IMR-90 (cell line): ENCODE data around the gene PAN3. TPM values are rescaled to one million over a fixed set of nuclear protein-coding genes. Genes with fewer than 3 reads are reported as not detected.

ENCODE experiments used
- ATAC-seq: fragments of 200-7000 bp; cut with Tn5 transposase; 2 replicates; pipeline ENCODE4 v1.9.1; 2020; ENCODE audit warnings: low read depth, mild to moderate bottlenecking, moderate library complexity
- BruUV-seq: library from RNA; stranded (reverse); fragments of 400-500 nt; replicated peaks from 2 replicates; lab custom pipeline; 2021; lab: Mats Ljungman, UMichigan
- CTCF ChIA-PET: fragments of 300-600 bp; formaldehyde crosslinking; extraction: SDS; loops from one replicate; lab custom pipeline; 2021; ENCODE audit warnings: antibody characterized with exemption; lab: Yijun Ruan, JAX
- POLR2A ChIA-PET: fragments of 300-600 bp; sonication (Branson Sonifier 250); formaldehyde crosslinking; loops from one replicate; lab custom pipeline; 2022; ENCODE audit warnings: antibody characterized with exemption; ENCODE audit not compliant: unreplicated experiment; lab: Charles Lee
- DNase-seq: peaks from one replicate; pipeline ENCODE4 v3.0.0; 2013
- H2AFZ ChIP-seq: replicated peaks from 2 replicates; pipeline ENCODE3; 2013; ENCODE audit warnings: low read length, mild to moderate bottlenecking; ENCODE audit not compliant: poor library complexity
- H2AK5ac ChIP-seq: 2 replicates; pipeline ENCODE4 v1.6.1; 2013; ENCODE audit warnings: low read depth, low read length, inconsistent platforms
- H2AK9ac ChIP-seq: replicated peaks from 2 replicates; pipeline ENCODE3; 2013; ENCODE audit warnings: mild to moderate bottlenecking, low read depth, low read length, moderate library complexity; ENCODE audit not compliant: poor library complexity
- H2BK120ac ChIP-seq: 2 replicates; pipeline ENCODE4 v1.6.1; 2013; ENCODE audit warnings: low read depth, low read length, inconsistent platforms
- H2BK15ac ChIP-seq: 3 replicates; pipeline ENCODE4 v1.6.1; 2013; ENCODE audit warnings: low read depth, low read length, inconsistent platforms
- H2BK20ac ChIP-seq: 2 replicates; pipeline ENCODE4 v1.6.1; 2013; ENCODE audit warnings: low read depth, mild to moderate bottlenecking, inconsistent platforms, low read length, moderate library complexity
- H2BK5ac ChIP-seq: 2 replicates; pipeline ENCODE4 v1.6.1; 2013; ENCODE audit warnings: mild to moderate bottlenecking, low read depth, low read length, inconsistent platforms; ENCODE audit not compliant: poor library complexity, severe bottlenecking
- H3K14ac ChIP-seq: replicated peaks from 2 replicates; pipeline ENCODE4 v1.6.1; 2013; ENCODE audit warnings: low read depth, low read length, inconsistent platforms
- H3K18ac ChIP-seq: 2 replicates; pipeline ENCODE4 v1.6.1; 2013; ENCODE audit warnings: low read depth, low read length, control low read depth
- H3K23ac ChIP-seq: 2 replicates; pipeline ENCODE4 v1.6.1; 2013; ENCODE audit warnings: low read depth, low read length, inconsistent platforms
- H3K27ac ChIP-seq: 2 replicates; pipeline ENCODE4 v1.5.1; 2013; ENCODE audit warnings: mild to moderate bottlenecking, control low read depth, low read length; ENCODE audit not compliant: insufficient read depth
- H3K27me3 ChIP-seq: 2 replicates; pipeline ENCODE4 v1.6.1; 2013; ENCODE audit warnings: low read length; ENCODE audit not compliant: control insufficient read depth, insufficient read depth
- H3K36me3 ChIP-seq: 2 replicates; pipeline ENCODE4 v1.6.1; 2013; ENCODE audit warnings: low read length, mixed read lengths; ENCODE audit not compliant: control insufficient read depth, insufficient read depth
- H3K4ac ChIP-seq: 2 replicates; pipeline ENCODE4 v1.6.1; 2013; ENCODE audit warnings: low read depth, low read length, inconsistent platforms
- H3K4me1 ChIP-seq: 2 replicates; pipeline ENCODE4 v1.6.1; 2013; ENCODE audit warnings: low read length, mixed read lengths; ENCODE audit not compliant: control insufficient read depth, insufficient read depth
- H3K4me2 ChIP-seq: 2 replicates; pipeline ENCODE4 v1.6.1; 2013; ENCODE audit warnings: low read depth, mild to moderate bottlenecking, control low read depth, low read length, moderate library complexity
- H3K4me3 ChIP-seq: 2 replicates; pipeline ENCODE4 v1.5.1; 2013; ENCODE audit warnings: low read depth, mild to moderate bottlenecking, control low read depth, low read length, moderate library complexity; ENCODE audit not compliant: insufficient read depth
- H3K56ac ChIP-seq: 2 replicates; pipeline ENCODE4 v1.6.1; 2013; ENCODE audit warnings: low read length, inconsistent platforms; ENCODE audit not compliant: insufficient read depth; ENCODE audit errors: extremely low read depth
- H3K79me1 ChIP-seq, 2 experiments: 2 replicates each; pipeline ENCODE4 v1.6.1; 2013; ENCODE audit warnings: low read length in 2 of 2, inconsistent platforms in 1 of 2, low read depth in 1 of 2
- H3K9ac ChIP-seq: 2 replicates; pipeline ENCODE4 v1.6.1; 2013; ENCODE audit warnings: low read depth, low read length, control low read depth
- H3K9me1 ChIP-seq: 2 replicates; pipeline ENCODE4 v1.6.1; 2013; ENCODE audit warnings: low read length, inconsistent platforms; ENCODE audit not compliant: insufficient read depth
- H3K9me3 ChIP-seq: 2 replicates; pipeline ENCODE4 v1.6.1; 2013; ENCODE audit warnings: low read length; ENCODE audit not compliant: control insufficient read depth, insufficient read depth
- H4K20me1 ChIP-seq: 2 replicates; pipeline ENCODE4 v1.6.1; 2013; ENCODE audit warnings: low read length, inconsistent platforms; ENCODE audit not compliant: insufficient read depth
- H4K5ac ChIP-seq: 2 replicates; pipeline ENCODE4 v1.6.1; 2013; ENCODE audit warnings: mild to moderate bottlenecking, low read depth, low read length, control low read depth
- H4K8ac ChIP-seq, 2 experiments: 2 replicates each; pipeline ENCODE4 v1.6.1; 2013; ENCODE audit warnings: low read depth in 2 of 2, low read length in 2 of 2, control low read depth in 1 of 2, inconsistent platforms in 1 of 2
- H4K91ac ChIP-seq: 2 replicates; pipeline ENCODE4 v1.6.1; 2013; ENCODE audit warnings: low read depth, low read length, inconsistent platforms; ENCODE audit not compliant: insufficient read depth
- BHLHE40 ChIP-seq: fragments of 150-350 bp; IDR thresholded peaks from 2 replicates; pipeline ENCODE4 v1.6.1; 2016; ENCODE audit warnings: mild to moderate bottlenecking, low read depth, low read length
- CEBPB ChIP-seq: IDR thresholded peaks from 2 replicates; pipeline ENCODE4 v1.6.1; 2012; ENCODE audit warnings: low read depth, low read length, improper control_type of control experiment
- CHD1 ChIP-seq: IDR thresholded peaks from 2 replicates; pipeline ENCODE4 v1.6.1; 2012; ENCODE audit warnings: low read depth, low read length, improper control_type of control experiment
- FOS ChIP-seq: fragments of 150-350 bp; IDR thresholded peaks from 2 replicates; pipeline ENCODE4 v1.6.1; 2016; ENCODE audit warnings: low read depth, low read length
- MAFK ChIP-seq: IDR thresholded peaks from 2 replicates; pipeline ENCODE4 v1.6.1; 2012; ENCODE audit warnings: low read depth, low read length, improper control_type of control experiment
- MAZ ChIP-seq: IDR thresholded peaks from 2 replicates; pipeline ENCODE4 v1.6.1; 2012; ENCODE audit warnings: low read depth, mild to moderate bottlenecking, low read length, improper control_type of control experiment, moderate library complexity, borderline replicate concordance
- MXI1 ChIP-seq: IDR thresholded peaks from 2 replicates; pipeline ENCODE4 v1.6.1; 2012; ENCODE audit warnings: low read depth, mild to moderate bottlenecking, low read length, moderate library complexity, borderline replicate concordance
- POLR2A ChIP-seq: IDR thresholded peaks from 2 replicates; pipeline ENCODE4 v1.6.1; 2012; ENCODE audit warnings: mild to moderate bottlenecking, low read depth, low read length
- RAD21 ChIP-seq: IDR thresholded peaks from 2 replicates; pipeline ENCODE4 v1.6.1; 2012; ENCODE audit warnings: low read length, improper control_type of control experiment
- RCOR1 ChIP-seq: IDR thresholded peaks from 2 replicates; pipeline ENCODE4 v1.6.1; 2012; ENCODE audit warnings: mild to moderate bottlenecking, low read length, improper control_type of control experiment; ENCODE audit not compliant: insufficient replicate concordance
- RFX5 ChIP-seq: IDR thresholded peaks from 2 replicates; pipeline ENCODE4 v1.8.0; 2012; ENCODE audit warnings: low read depth, mild to moderate bottlenecking, low read length, moderate library complexity
- SMC3 ChIP-seq: fragments of 150-350 bp; IDR thresholded peaks from 2 replicates; pipeline ENCODE4 v1.6.1; 2016; ENCODE audit warnings: low read depth, mild to moderate bottlenecking, antibody characterized with exemption, low read length, moderate library complexity
- WGBS, 2 experiments: methylation state at CpG; one replicate each; pipeline versions ENCODE4 v1.1.5 to v1.1.7; 2013; ENCODE audit warnings: missing lambda C conversion rate in 2 of 2; ENCODE audit not compliant: insufficient read length in 1 of 2; ENCODE audit errors: extremely low coverage in 2 of 2; 5-methylcytosine and 5-hydroxymethylcytosine counted together
- dilution Hi-C: fragments of 300-500 bp; cut with HindIII; formaldehyde crosslinking; loops from one replicate; pipeline ENCODE4 v1.14.3; 2018; ENCODE audit warnings: low sequenced_read_pairs; ENCODE audit not compliant: unreplicated experiment
- in situ Hi-C: fragments of 300-500 bp; cut with MboI; formaldehyde crosslinking; loops from 3 replicates; pipeline ENCODE4 v1.14.3; 2019; ENCODE audit warnings: low sequenced_read_pairs, inconsistent platforms, mixed read lengths
- intact Hi-C: fragments of 100-400 bp; cut with micrococcal nuclease; formaldehyde crosslinking; loops from 2 replicates; pipeline ENCODE4 v1.10.0; 2022
- polyA plus RNA-seq, 3 experiments: library from polyadenylated mRNA; depleted of rRNA; stranded (reverse); fragments of >200 nt; gene quantifications; 2 replicates each; pipeline ENCODE4 v1.2.3, GENCODE V29; 2012; ENCODE audit warnings: low replicate concordance in 1 of 3
- total RNA-seq: library from RNA; depleted of rRNA; stranded (reverse); fragments of >200 nt; gene quantifications from 2 replicates; pipeline ENCODE4 v1.2.3, GENCODE V29; 2012
- TF ChIP-seq, protein P1 (sequence below): fragments of 150-350 bp; IDR thresholded peaks from 2 replicates; pipeline ENCODE4 v1.6.1; 2016; ENCODE audit warnings: low read depth, mild to moderate bottlenecking, low read length, moderate library complexity, borderline replicate concordance
- TF ChIP-seq, protein P2 (sequence below): fragments of 150-350 bp; IDR thresholded peaks from 2 replicates; pipeline ENCODE4 v1.6.1; 2017; ENCODE audit warnings: mild to moderate bottlenecking, antibody characterized with exemption, low read length, low read depth
- TF ChIP-seq, protein P3 (sequence below): conservative IDR thresholded peaks from 2 replicates; pipeline ENCODE4 v1.5.1; 2012; ENCODE audit warnings: mild to moderate bottlenecking, low read depth, low read length, improper control_type of control experiment

PAN3 gene
- total and polyA plus RNA-seq, 2 of the 4 experiments (the other 2 are of a cell fraction): 6.6 to 15.1 TPM

- CTCF ChIA-PET: no interaction called here
- Histone ChIP-seq H2AFZ (no peak overlapping the region), H3K4me3 (no peak overlapping the region), H3K56ac (no peak overlapping the region), H3K9me1 (no peaks in the 10 kb centered on the region), H4K20me1 (no peaks in the 10 kb centered on the region), H3K27me3 (peaks cover 18% of the 10 kb centered on the region), H3K4me1 (no peaks in the 10 kb centered on the region), H3K36me3 (no peaks in the 10 kb centered on the region), H3K23ac (no peak overlapping the region), H3K4me2 (no peak overlapping the region), H3K9me3 (no peaks in the 10 kb centered on the region), H4K5ac (no peak overlapping the region), H3K18ac (no peak overlapping the region), H3K79me1 (no peaks in the 10 kb centered on the region), H2BK15ac (no peak overlapping the region), H2BK5ac (no peak overlapping the region), H2AK5ac (no peak overlapping the region), H4K8ac (no peak overlapping the region), H2BK20ac (no peak overlapping the region), H2BK120ac (no peak overlapping the region), H4K91ac (no peak overlapping the region), H2AK9ac (no peak overlapping the region), H3K14ac (no peak overlapping the region), H3K4ac (no peak overlapping the region), H3K9ac (no peak overlapping the region), H3K27ac (no peak overlapping the region)
- intact Hi-C loops: no loop called here
- TF ChIP-seq, protein P1, sequence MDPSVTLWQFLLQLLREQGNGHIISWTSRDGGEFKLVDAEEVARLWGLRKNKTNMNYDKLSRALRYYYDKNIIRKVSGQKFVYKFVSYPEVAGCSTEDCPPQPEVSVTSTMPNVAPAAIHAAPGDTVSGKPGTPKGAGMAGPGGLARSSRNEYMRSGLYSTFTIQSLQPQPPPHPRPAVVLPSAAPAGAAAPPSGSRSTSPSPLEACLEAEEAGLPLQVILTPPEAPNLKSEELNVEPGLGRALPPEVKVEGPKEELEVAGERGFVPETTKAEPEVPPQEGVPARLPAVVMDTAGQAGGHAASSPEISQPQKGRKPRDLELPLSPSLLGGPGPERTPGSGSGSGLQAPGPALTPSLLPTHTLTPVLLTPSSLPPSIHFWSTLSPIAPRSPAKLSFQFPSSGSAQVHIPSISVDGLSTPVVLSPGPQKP: no peak
- TF ChIP-seq FOS (no peak), MAZ (no peak), CEBPB (no peak), RCOR1 (no peak), SMC3 (no peak), MAFK (no peak), MXI1 (no peak), CHD1 (no peak), BHLHE40 (no peak), RAD21 (no peak), POLR2A (no peak), RFX5 (no peak)
- TF ChIP-seq, protein P2, sequence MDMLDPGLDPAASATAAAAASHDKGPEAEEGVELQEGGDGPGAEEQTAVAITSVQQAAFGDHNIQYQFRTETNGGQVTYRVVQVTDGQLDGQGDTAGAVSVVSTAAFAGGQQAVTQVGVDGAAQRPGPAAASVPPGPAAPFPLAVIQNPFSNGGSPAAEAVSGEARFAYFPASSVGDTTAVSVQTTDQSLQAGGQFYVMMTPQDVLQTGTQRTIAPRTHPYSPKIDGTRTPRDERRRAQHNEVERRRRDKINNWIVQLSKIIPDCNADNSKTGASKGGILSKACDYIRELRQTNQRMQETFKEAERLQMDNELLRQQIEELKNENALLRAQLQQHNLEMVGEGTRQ: no peak
- TF ChIP-seq, protein P3, sequence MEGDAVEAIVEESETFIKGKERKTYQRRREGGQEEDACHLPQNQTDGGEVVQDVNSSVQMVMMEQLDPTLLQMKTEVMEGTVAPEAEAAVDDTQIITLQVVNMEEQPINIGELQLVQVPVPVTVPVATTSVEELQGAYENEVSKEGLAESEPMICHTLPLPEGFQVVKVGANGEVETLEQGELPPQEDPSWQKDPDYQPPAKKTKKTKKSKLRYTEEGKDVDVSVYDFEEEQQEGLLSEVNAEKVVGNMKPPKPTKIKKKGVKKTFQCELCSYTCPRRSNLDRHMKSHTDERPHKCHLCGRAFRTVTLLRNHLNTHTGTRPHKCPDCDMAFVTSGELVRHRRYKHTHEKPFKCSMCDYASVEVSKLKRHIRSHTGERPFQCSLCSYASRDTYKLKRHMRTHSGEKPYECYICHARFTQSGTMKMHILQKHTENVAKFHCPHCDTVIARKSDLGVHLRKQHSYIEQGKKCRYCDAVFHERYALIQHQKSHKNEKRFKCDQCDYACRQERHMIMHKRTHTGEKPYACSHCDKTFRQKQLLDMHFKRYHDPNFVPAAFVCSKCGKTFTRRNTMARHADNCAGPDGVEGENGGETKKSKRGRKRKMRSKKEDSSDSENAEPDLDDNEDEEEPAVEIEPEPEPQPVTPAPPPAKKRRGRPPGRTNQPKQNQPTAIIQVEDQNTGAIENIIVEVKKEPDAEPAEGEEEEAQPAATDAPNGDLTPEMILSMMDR: no peak
- WGBS, 2 experiments: 80% methylated on average over 1 of the region's 2 CpGs; no CpG with 5 or more reads in 1 of the 2 experiments
- dilution Hi-C loops: no loop called here
- no TSS peak for BruUV-seq
- ATAC-seq (no peak), DNase-seq (no peak)
- POLR2A ChIA-PET: no interaction called here
- in situ Hi-C loops: no loop called here
These were observed 45.9 kb upstream of the PAN3 start for GRCh38 chr13:28092431-28092830.
